ENCODE results near the gene CEP72.
A peak's percentile ranks its signal among the peaks of the same experiment; 100 is the strongest.

The CEP72 gene

DNA sequence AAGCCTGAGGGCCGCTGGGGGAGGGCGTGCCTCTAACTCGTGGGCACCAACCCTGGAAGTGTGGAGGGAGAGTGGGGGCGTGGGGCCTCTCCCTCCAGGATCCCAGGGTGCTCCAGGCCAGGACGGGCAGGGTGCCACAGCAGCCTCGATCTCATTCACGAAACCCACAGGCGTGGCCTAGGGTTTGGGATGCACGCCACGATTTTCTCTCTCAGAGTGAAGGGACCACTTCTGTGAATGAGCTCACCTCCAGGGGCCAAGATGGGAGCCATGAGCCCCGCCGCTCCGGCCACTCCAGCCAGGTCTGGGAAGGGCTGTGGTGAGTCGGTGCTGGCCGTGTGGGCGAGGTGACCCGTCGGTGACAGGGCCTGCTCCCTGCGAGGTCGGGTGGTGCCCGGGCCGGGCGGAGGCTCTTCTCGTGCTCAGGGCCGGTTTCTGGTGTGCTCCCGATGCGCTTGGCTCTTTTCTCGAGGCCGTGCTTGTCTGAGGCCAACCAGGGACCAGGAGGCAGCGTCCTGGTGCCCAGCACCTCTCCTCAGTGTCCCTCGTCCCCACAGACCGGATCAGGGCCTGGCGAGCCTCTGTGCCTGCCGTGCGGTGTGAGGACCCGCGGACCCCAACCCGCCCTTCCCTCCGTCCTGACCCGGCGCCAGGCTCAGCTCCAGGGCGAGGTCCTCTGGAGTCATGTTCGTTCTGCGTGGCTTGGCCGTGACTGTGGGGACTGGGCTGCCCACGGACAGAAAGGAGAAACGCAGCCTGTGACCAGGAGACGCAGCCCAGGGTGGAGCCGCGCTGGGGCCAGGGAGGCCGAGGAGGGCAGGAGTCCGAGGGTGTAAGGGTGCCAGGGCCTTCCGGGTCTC is 50.0 kb downstream of the CEP72 start:
- DNase-seq, result no peak

DNA sequence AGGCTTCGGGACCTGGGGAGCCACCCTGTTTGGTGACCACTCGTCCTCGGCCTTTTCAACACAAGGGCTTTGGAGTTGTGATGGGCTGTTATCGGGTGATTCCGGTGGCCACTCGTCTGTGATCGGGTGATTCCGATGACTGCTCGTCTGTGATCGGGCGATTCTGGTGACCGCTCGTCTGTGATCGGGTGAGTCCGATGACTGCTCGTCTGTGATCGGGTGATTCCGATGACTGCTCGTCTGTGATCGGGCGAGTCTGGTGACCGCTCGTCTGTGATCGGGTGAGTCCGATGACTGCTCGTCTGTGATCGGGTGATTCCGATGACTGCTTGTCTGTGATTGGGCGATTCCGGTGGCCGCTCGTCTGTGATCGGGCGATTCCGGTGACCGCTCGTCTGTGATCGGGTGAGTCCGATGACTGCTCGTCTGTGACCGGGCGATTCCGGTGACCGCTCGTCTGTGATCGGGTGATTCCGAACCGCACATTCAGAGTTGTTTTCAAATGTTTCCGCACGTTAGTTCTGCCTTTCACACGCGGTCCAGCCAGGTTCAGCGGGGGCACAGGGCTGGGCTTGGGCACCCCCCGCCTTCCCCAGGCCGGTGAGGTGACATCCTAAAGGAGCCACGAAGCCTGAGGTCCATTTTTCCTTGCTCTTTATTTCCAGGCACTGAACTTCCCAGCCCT is 50.8 kb downstream of the CEP72 start:
- DNase-seq, result no peak

DNA sequence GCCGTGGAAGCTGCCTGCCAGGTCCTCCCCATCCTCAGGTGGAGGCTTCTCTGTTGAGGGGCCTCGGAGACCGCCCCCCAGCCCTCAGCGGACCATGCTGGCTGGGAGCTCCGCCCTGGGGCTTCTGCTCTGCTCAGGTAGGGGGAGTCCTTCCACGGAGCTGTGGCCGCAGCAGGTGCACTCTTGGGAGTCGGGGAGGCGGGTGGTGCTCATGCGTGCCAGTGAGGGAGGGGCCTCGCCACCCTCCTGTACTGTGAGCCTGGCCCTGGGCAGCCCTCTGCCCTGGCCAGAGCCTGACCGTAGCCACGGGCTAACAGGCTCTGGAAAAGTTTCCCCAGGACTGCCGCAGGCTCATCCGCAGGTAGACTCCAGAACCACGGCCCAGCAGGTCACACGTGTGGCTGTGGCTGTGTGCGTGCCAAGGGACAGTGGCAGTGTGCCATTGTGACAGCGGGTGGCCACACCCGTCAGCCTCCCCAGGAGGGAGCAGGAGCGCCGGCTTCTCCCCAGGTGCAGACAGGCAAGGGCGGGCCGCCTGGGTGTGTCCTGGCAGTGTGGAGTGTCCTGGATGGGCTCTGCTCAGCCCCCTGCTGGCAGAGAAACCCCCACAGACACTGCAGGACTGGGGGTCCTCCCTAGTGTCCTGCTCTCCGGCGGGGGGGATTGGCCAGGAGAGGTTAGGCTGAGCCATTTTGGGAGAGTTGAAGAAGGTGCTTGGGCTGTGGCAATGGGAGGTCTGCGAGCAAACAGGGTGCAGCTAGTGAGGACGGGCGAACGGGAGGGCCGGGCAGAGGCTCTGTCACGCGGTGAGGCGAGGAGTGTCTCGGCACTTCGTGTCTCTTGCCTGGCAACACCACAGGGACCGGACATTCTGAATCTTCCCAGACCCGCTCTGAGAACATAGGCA is 51.5 kb downstream of the CEP72 start:
- peak; percentile 58 for DNase-seq

DNA sequence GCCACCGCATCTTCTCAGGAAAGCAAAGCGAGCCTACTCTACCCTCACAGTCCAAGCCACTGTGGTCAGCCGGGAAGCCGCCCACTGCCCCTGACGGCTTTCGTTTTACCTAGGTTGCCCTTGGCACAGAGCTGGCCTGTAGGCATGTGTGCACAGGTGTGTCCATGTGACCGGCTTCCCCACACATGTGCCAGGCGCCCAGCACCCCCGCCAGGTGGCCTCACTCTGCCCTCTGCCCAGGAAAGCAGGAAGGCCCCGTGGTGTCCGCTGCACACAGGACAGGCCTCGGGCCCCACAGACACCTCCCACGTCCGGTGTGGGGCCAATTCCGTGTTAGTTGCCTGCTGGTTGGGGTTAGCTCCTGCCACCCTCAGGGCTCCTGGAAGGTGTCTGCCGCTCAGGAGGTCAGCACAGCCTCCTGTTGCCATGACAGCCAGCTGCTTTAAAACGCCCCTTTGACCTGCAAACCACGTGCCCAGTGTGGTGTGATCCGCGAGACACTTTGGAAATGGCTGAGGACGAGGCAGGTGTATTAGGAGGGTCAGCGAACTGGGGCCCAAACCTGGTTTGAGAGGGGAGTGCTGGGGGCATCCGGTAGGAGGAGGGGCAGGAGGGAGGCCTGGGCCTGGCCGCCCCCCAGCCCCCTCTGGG is 52.3 kb downstream of the CEP72 start:
- DNase-seq, result no peak

GRCh38 chr5:664994-665360 is 52.8 kb downstream of the CEP72 start:
- DNase-seq, result no peak

- no peak for DNase-seq
These were observed 53.4 kb downstream of the CEP72 start for GRCh38 chr5:665541-665955.

DNA sequence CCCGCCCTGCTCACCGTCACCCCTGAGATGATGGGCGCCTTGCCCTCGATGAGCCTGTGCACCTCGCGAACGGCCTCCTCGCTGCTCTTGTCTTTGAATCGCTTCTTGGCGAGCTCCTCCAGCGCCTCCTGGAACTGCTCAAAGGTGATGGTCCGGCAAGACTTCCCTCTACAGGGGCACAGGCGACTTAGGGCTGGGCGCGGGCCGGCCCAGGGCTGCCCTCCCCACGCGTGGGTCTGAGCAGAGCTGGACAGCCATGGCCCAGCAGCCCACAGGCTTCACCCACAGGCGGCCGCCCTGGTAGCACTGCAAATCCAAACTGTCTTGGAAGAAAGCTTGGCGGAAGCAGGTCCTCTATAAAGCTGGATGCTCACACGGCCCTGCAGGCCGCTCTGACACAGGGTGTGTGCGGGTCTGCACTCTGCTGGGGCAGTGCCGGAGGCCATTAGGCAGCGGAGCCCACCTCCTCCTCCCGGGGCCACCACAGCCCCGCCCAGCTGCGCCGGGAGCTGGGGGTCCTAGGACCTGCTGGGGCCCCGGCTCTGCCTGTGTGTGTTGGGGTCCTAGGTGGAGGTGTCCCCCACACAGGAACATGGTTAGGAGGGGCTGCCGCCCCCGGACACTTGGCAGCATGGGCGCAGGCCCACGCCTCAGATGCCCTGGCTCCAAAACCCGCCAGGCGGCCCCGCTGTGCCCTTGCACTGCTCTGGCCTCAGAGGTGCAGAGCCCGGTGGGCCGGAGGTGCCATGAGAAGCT is 54.0 kb downstream of the CEP72 start:
- no peak for DNase-seq

DNA sequence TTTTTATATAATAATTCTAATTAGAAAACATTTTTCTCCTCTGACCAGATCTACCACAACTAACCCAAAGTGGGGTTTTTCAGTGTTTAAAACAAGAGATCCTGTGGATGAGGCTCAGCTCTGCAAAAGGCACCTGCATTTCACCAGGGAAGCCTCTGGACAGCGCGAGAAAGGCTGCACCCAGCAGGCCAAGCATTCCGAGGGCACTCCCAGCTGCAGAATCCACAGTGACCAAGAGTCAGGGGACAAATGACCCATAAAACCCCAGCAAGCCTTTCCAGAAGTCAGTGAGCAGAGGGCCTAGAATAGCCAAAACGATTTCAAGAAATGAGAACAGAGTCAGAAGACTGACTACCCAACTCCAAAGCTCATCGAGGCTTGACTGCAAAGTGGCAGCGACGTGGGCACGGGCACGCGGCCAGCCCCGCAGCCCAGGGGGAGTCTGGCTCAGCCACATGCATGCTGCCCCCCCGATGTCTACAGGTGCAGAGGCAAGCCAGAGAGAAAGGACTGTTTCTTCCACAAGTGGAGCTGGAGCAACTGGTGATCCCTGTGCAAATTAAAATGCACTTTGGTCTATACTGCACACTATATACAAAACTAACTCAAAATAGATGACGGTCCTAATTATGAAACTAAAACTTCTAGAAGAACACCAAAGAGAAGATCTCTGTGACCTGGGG is 54.8 kb downstream of the CEP72 start:
- DNase-seq, result no peak

DNA sequence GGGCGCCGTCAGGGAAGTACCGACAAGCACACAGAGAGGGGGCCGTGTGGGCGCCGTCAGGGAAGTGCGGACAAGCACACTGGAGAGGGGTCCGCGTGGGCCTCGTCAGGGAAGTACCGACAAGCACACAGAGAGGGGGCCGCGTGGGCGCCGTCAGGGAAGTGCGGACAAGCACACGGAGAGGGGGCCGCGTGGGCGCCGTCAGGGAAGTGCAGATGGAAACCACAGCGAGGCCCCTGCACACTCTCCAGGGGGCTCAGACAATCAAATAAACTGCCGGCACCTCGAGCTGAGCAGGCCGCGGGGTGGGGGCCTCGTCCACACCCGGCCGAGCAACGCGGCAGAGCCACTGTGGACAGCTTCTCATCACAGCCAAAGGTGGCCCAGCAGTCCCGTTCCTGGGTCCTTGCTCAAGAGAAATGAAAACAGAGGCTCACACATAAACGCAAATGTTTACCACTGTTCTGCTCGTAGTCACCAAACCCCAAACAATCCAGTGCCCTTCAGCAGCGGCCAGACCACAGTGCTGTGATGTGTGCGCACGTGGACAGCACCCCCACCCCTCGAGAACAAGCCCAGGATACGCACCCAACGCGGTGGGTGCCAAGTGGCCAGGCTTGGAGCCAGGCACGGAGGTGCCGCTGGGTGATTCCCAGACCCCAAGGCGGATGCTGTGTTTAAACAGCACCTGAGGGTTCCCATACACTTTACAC is 56.3 kb downstream of the CEP72 start:
- DNase-seq, result no peak

DNA sequence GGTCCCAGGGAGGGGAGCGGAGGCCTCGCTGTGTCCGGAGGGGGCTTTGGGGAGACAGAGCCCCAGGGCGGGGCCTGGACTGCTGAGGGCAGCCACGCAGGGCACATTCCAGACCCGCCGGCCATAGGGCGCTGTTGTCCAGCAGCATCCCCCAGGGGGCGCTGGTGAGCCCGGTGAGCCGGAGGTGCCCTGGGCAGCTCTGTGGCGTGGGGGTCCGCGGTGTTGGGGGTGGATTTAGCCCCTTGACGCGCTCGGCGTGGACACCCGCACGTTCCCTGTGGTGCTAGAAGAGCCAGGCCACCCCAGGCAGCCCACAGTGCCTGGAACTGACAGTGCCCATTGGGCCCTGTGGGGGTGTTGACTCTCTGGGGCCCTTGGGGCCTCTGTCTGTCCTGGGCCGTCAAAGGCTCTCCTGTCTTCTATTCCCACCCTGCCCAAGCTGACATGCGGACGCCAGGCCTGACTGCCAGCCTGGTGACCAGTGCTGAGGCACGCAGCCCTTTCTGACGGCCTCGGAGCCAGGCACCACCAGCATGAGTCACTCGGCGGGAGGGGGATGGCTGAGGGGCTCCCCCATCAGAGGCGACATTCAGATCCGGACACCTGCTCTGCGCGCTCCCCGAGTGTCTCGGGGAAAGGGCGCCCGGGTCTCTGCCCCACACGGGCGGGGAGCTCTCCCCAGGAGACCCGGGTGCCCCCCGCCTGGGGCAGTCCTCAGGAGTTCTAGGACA is 57.1 kb downstream of the CEP72 start:
- DNase-seq, result no peak

DNA sequence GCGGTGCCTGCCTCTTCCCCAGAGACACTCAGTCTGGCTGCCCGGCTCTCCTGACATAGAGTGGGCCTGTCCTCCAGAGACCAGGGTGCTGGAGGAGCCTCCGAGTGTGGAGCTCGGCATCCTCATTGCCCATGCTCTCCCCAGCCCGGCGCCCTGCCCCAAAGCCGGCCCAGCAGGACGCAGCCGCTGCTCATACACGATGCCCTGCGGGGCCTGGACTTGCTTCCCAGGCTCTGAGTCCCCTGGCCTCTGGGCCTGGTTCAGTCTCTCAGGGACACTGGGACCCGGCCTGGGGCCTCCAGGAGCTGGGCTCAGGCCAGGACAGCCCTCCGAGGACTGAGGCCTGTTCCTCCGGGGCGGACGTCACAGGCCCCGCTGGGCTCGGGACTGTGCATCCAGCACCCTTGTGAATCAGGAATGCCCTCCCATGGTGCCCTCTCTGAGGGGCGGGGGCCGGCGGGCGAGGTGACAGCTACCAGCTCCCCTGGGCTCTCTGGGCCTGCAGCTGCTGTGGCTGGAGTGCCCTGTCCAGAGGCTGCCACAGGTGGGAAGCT is 57.8 kb downstream of the CEP72 start:
- no peak for DNase-seq

DNA sequence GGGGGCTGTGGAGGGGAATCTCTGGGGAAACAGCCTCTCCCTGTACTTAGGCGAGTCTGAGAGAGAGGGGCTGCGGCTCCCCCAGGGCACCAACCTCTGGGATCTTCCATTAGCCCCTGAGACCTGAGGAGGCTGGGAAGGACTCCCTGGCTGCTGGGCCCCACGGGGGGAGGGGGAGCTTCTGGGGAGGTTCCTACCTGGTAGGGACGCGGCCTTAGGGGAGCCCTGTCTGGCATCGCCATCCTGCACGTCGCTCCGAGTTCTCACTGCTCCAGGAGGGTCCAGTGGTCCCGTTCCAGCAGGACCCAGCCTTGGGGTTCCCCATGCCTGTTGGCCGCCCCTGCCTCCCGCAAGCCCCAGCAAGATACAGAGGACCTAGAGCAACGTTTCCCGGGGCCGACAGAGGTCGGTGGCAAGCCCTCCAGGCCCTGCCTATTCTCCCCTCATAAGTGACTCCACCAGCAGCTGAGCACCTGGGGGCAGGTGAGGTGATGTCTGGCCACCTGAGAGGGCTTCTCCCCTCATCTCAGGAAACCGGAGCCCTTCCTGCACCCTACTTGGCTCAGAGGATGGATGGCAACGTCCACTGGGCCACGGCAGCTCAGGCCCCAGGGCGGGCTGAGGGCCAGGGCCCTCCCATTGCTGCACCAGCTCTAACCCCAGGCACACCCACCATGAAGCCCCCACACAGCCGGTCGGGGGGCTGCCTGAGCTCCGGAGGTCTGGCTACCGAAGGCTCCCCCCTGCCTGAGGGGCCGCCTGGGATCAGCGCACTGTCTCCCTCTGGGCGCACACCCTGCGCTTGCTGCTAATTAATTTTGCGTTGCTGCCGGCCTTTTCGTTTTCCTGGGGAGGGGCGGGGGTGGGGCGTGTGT is 58.5 kb downstream of the CEP72 start:
- no peak for DNase-seq

DNA sequence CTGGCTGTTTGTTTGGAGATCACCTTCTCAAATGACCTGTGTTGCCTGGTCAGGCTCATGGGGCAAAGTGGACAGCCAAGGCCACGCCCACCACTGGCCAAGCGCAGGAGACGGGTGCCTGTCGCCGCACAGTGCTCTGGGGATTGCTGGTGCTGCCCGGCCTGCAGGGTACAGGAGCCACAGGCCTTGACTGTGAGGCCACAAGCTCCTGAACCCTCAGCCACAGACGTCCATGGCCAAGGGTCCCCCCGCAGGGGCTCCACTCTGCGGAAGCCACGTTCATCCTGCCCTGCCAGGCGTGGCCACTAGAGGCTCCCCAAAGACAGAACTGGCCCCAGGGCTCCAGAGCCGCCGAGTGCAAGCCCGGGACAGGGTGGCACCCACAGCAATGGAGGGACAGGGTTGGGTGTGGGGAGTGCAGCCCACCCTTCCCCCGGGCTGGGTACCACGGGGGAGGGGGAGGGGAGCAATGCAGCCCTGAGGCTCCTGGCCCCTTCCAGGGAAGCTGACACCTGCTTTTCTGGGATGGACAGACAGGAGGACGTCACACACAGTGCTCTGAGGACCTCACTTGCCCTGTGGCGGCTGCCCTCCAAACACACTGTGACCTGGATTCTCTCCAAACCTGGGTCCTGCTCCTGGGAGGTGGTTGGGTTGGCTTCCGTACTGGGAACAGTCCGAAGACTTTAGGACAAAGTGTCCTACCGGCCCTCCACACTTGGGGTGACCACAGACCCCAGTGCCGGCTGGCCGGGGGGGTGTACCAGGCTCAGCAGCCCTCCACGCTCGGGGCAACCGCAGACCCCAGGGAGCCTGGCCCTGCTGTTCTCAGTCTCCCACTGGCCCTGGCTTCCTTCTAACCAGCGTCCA is 59.6 kb downstream of the CEP72 start:
- DNase-seq, result peak; percentile 62

DNA sequence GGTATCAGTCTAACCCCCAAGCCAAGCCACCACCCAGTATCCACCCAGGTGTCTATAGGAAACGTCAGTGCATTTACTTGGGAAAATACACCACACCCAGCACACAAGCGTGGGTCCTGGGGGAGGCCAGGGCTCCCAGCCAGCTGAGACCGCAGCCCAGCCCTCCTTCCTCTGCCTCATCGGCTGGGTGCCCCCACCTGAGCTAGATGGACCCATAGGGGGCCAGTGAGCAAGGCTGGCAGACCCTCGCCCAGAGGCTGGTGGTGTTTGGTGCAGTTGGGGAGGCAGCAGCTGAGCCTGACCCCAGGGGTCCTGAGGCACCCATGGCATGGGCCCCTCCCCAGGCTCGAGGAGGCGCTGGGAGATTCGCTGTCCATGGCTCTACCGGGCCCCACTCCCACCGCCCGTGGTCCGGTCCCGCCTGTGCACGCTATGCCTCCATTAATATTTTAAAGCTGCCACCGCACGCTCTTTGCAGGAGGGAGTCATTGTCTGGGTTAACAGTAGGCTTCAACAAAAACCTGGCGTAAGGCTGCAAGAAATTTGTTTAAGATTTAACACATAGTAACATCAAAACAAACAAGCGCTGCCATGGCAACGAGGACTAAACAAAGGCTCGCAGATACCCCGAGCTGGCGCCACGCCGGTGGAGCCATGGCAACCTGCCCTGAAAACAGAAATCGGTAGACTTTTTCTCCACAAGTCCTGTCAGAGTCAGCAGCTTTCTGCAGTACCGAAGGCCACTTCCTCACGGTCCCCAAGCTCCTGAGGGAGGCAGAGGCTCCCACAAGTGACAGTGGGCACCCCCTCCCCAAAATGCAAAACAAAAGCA is 60.4 kb downstream of the CEP72 start:
- peak; percentile 90 for DNase-seq

DNA sequence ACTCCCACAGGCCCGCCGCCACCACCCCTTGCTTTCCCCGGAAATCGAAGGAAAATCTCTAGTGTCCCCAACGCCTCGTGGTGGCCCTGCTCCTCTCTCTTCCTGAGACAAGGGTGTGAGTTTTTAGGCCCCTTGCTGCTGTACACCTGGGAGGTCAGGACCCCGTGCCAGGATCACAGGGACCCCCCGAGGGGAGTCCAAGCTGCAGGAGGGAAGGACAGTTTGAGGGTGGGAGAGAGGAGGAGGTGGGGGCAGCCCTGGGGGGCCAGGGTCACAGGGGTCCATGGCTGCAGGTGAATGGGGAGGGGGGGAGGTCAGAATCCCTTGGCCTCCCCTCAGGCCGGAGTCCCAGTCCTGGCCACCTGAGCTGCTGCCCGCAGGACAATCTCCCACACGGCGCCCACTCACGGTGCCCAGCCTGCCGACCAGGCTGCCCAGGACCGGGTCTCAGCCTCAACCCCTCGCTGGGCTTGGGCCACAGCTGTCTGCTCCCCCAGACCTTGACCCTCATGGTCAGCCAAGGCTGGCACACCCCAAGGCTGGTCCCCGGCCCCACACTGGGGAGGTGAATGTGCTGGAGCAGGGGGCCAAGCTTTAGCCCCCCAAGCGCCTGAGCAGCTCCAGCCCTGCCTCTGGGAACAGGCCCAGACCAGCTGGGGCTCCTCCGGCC is 61.2 kb downstream of the CEP72 start:
- no peak for DNase-seq
